ENCODE data around the gene MYLK.

DNA sequence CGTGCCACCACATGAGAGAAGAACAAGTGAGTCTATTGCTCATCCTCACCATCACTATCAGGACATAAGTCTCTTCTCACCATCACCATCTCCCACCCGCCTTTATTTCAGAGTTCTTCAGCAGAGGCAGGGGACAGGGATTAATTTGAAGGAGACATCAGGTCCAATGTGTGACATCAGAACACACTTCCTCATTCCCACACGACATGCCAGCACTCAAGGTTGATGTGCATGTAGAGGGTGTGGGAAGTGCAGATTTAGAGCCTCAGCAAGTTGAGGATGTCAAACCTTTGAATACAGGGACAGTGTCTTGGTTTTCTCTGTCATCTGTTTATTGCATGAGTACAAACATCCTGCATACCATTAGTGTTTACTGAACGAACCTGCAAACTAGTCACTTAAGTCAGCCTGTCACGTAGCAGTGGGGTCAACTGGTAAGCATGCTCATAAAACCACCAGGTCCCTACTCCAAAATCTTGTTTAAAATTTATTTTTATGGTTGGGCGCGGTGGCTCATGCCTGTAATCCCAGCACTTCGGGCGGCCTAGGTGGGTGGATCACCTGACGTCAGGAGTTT lies 104.4 kb downstream of the MYLK start:
- TF ChIP-seq, protein P1, sequence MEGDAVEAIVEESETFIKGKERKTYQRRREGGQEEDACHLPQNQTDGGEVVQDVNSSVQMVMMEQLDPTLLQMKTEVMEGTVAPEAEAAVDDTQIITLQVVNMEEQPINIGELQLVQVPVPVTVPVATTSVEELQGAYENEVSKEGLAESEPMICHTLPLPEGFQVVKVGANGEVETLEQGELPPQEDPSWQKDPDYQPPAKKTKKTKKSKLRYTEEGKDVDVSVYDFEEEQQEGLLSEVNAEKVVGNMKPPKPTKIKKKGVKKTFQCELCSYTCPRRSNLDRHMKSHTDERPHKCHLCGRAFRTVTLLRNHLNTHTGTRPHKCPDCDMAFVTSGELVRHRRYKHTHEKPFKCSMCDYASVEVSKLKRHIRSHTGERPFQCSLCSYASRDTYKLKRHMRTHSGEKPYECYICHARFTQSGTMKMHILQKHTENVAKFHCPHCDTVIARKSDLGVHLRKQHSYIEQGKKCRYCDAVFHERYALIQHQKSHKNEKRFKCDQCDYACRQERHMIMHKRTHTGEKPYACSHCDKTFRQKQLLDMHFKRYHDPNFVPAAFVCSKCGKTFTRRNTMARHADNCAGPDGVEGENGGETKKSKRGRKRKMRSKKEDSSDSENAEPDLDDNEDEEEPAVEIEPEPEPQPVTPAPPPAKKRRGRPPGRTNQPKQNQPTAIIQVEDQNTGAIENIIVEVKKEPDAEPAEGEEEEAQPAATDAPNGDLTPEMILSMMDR (IDR thresholded peaks at IDR 0.05), result no peak
- no peak for TF ChIP-seq POLR2A (IDR thresholded peaks at IDR 0.05)
